Amniotic stem cell (primary cell): ENCODE data around the gene CLSTN3.

Source experiments
- DNase-seq: peaks from one replicate; lab custom pipeline; 2025; lab: John Stamatoyannopoulos, UW

The CLSTN3 gene

DNA sequence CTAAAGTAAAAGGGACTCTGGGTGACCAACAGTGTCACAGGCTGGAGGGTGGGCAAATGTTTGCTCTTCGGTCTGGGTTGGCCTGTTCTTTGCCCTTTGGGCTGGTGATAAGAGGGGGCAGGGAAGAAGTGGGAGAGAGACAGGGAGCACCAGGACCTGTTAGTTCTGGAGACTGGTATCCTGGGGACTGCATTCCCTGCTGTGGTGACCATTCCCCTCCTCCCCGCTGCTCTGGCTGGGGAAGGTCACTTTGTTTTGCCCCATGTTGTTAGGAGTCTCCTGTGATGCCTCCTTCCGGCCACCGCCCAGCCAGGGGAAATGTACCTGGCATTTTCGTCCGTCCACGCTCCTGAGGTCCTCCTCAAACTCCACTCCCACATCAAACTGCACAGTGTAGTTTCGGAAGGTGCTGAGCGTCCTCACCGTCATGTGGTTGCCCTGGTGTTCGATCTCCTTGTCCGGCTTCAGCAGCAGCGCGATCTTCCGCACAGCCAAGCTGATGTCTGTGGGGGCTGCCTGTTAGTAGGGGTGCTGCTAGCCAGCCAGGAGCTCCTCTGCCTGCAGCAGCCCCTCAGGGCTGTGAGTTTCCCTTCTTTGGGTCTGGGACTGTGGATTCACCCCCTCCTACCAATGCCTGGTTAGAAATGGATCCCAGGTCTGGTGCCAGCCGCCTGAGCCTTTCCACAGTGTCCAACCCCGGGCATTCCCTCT lies 2.1 kb upstream of the CLSTN3 start:
- DNase-seq = no peak

GRCh38 chr12:7128681-7129286 lies 1.4 kb upstream of the CLSTN3 start, which contains the start of gene RBP5:
TSS of gene RBP5 (minus strand) at chr12:7128889. CDS start at chr12:7128775, 114 bp downstream.
- DNase-seq = no peak

DNA sequence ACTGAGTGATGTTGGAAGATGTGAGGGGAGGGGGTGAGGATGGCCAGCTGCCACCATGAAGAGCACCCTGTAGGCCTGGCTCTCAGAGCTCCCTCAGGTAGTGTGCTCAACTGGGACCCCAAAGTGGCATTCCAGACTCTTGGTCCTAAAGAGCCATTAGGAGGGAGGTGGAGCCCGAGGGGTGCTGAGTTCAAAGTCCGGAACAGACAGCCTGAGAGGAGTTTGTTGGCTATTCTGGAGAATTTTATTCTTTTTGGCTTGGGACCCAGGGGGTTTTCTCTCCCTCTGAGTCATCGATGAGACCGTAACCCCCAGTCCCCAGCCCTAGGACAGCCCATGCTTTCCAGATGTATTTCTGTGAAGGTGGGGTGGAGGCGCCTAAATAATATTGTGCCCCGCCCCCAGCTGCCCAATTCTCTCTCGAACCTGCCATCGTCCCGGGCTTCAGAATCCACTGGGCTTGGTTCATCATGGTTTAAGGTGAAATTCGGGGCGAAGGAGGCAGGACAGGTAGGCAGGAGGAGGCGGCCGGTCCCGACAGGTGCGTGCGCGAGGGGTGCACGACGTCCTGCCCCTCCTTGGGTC lies 792 bp upstream of the CLSTN3 start:
- no peak for DNase-seq

GRCh38 chr12:7130701-7131501 lies 730 bp downstream of the CLSTN3 start:
- DNase-seq = no peak

- DNase-seq = no peak
Measured at GRCh38 chr12:7131502-7131866, 1.3 kb downstream of the CLSTN3 start.

DNA sequence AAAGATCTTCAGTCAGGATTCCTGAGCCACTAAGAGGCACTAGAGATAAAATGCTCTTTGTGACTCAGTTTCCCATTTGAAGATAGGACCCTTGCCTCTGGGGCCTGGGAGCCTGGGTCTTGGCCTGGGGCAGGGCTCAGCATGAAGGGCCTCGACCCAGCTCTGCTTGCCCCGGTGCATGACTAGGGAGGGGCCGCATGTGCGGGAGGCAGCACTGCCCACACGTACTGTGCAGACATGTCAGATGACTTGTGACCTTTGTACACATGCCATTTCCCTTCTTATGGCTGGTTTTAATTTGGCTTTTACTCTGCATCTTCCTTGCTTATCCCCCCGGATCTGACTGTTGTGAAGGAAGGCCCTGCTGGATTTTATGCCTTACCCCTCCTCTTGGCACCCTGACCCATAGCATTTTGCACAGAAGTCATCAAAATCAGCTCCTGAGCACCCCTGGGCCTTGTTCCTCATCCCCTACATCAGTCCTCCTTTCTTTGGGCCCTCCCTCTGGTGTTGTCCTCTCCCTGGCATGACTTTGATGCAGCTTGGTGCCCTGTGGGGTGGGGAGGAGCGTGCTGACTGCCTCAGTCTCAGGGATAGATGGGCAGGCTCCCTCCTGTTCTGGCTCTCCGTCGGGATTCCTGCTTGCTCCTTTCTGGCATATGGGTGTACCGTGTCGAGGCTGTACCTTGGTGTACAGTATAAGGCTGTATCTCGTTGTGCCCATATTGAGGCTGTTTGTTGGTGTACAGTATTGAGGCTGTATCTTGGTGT lies 4.4 kb downstream of the CLSTN3 start:
- DNase-seq = no peak

DNA sequence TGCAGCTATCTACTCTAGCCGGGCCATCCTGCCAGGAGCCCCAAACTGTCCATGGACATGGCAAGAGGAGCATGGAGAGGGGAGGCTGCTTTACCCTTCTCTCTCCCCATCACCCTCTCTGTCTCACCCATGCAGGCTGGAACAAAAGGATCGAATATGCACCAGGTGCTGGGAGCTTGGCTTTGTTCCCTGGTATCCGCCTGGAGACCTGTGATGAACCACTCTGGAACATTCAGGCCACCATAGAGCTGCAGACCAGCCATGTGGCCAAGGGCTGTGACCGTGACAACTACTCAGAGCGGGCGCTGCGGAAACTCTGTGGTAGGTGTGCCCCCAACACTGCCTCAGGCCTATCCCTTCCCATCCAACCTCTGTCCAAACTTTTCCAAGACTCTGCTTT lies 5.9 kb downstream of the CLSTN3 start:
- DNase-seq = no peak

- no peak for DNase-seq
Measured at GRCh38 chr12:7136676-7137075, 6.5 kb downstream of the CLSTN3 start.

- DNase-seq = no peak
Measured at GRCh38 chr12:7137908-7138307, 7.7 kb downstream of the CLSTN3 start.

GRCh38 chr12:7139200-7139599 lies 9.0 kb downstream of the CLSTN3 start:
- no peak for DNase-seq

- no peak for DNase-seq
Measured at GRCh38 chr12:7141351-7142005, 11.3 kb downstream of the CLSTN3 start.

GRCh38 chr12:7142056-7142644 lies 12.0 kb downstream of the CLSTN3 start:
- no peak for DNase-seq

GRCh38 chr12:7142809-7143465 lies 12.8 kb downstream of the CLSTN3 start:
- DNase-seq = no peak

DNA sequence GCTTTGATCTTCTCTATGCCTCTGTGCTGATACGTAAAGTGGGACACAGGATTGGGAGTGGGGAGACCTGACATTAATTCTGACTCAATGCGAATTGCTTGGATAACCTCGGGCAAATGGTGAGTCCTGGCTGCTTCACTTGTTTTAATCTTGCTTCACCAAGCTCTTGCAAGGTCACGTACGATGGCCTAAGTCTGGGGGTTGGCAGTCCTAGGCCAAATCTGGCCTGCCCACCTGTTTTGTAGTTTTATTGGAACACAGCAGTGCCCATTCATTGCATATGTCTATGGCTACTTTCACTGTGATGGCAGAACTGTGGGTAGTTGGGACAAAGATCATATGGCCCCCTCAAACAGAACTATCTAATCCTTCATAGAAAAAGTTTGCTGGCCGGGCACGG lies 13.4 kb downstream of the CLSTN3 start:
- DNase-seq = no peak

- DNase-seq = no peak
Measured at GRCh38 chr12:7144414-7145120, 14.4 kb downstream of the CLSTN3 start.

DNA sequence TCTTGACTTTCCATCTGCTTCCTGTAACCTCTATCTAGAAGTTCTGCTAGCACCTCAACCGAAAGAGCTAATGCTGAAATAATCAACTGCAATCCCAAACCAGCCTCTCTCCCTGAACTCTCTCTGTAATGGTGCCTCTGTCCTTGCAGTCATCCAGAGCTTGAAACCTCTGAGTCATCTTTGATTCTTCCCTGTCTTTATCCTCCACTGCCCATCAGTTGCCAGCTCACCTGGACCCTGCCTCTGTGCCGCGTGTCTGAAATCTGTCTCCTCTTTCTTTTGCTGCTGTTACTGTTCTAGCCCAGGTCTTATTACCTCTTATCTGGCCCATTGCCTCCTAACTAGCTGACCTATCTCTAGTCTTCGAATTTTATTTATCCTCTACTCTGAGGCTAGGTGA lies 15.5 kb downstream of the CLSTN3 start:
- no peak for DNase-seq

DNA sequence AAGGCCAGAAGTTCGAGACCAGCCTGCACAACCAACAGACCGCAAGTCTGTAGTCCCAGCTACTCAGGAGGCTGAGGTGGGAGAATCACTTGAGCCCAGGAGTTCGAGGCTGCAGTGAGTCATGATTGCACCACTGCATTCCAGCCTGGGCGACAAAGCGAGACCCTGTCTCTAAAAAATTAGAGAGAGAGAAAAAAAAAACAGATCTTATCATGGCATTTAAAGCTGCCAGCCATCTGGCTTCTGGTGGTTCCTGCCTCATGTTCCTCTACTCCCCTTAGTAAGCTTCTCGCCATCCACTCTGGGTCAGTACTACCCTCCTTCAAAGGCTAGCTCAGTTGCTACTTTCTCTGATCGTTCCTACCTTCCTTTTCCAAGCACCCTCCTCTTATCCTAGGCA lies 16.1 kb downstream of the CLSTN3 start:
- DNase-seq = no peak

- DNase-seq = no peak
Measured at GRCh38 chr12:7146906-7147305, 16.7 kb downstream of the CLSTN3 start.

GRCh38 chr12:7150356-7150755 lies 20.2 kb downstream of the CLSTN3 start:
- DNase-seq = no peak

DNA sequence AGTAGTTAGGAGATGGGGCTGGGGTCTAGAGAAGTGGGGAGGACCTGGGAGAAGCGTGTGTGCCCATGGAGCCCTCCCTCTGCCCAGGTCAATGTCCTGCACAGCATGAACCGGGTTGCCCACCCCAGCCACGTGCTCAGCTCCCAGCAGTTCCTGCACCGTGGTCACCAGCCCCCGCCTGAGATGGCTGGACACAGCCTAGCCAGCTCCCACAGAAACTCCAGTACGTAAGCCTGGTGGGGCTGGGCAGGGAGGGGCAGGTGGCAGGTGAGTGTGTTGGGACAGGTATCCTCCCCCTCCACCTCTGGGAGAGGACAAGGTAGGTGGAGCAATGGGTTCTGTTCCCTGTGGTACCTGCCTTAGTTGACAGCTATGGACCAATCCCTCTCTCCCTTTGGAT lies 20.7 kb downstream of the CLSTN3 start:
- DNase-seq = no peak
